OCI-LY1 (cell line): ENCODE data around the gene MPHOSPH6.

Experiments used
- H2AFZ ChIP-seq: fragments of 200-600 bp; sonication (generic), shearing (Covaris generic); 2 replicates; pipeline ENCODE4 v1.6.0; 2014; ENCODE audit warnings: antibody characterized with exemption, mild to moderate bottlenecking, low read length
- H3F3A ChIP-seq: fragments of 200-600 bp; sonication (generic), shearing (Covaris generic); 2 replicates; pipeline ENCODE4 v1.6.0; 2014; ENCODE audit warnings: mild to moderate bottlenecking, antibody characterized with exemption, low read length, moderate library complexity; ENCODE audit not compliant: insufficient read depth
- H3K27ac ChIP-seq: fragments of 200-600 bp; sonication (generic); 2 replicates; pipeline ENCODE4 v1.5.1; 2014; ENCODE audit warnings: low read length, mixed run types, mild to moderate bottlenecking, low read depth; ENCODE audit not compliant: poor library complexity, severe bottlenecking
- H3K27me3 ChIP-seq: fragments of 200-600 bp; sonication (generic); 2 replicates; pipeline ENCODE4 v1.6.0; 2014; ENCODE audit warnings: antibody characterized with exemption, mild to moderate bottlenecking, low read length, moderate library complexity; ENCODE audit not compliant: insufficient read depth
- H3K36me3 ChIP-seq: fragments of 200-600 bp; sonication (generic); 2 replicates; pipeline ENCODE4 v1.6.1; 2014; ENCODE audit warnings: mild to moderate bottlenecking, antibody characterized with exemption, low read length, moderate library complexity, mixed read lengths; ENCODE audit not compliant: insufficient read depth
- H3K4me1 ChIP-seq: fragments of 200-600 bp; sonication (generic); 2 replicates; pipeline ENCODE4 v1.5.1; 2014; ENCODE audit warnings: mild to moderate bottlenecking, low read length, moderate library complexity; ENCODE audit not compliant: insufficient read depth, severe bottlenecking
- H3K4me2 ChIP-seq: fragments of 200-600 bp; sonication (generic), shearing (Covaris generic); 2 replicates; pipeline ENCODE4 v1.6.1; 2014; ENCODE audit warnings: low read length
- H3K4me3 ChIP-seq: fragments of 200-600 bp; sonication (generic); 2 replicates; pipeline ENCODE4 v1.5.1; 2014; ENCODE audit warnings: low read length, low read depth, mild to moderate bottlenecking, mixed read lengths; ENCODE audit not compliant: poor library complexity, severe bottlenecking
- H3K79me2 ChIP-seq: fragments of 200-600 bp; shearing (Covaris generic); 2 replicates; pipeline ENCODE4 v1.6.1; 2016; ENCODE audit warnings: mixed run types, low read length, mixed read lengths; ENCODE audit not compliant: insufficient read depth
- H3K9ac ChIP-seq: fragments of 200-600 bp; sonication (generic), shearing (Covaris generic); 2 replicates; pipeline ENCODE4 v1.6.1; 2014; ENCODE audit warnings: mild to moderate bottlenecking, low read length, mixed read lengths
- H3K9me2 ChIP-seq: fragments of 200-600 bp; sonication (generic), shearing (Covaris generic); 2 replicates; pipeline ENCODE4 v1.6.1; 2014; ENCODE audit warnings: low read depth, mild to moderate bottlenecking, low read length, mixed read lengths
- H3K9me3 ChIP-seq: fragments of 200-600 bp; shearing (Covaris generic); 2 replicates; pipeline ENCODE4 v1.6.1; 2014; ENCODE audit warnings: low read length, mixed read lengths
- H4K20me1 ChIP-seq: fragments of 200-600 bp; sonication (generic), shearing (Covaris generic); 2 replicates; pipeline ENCODE4 v1.6.0; 2016; ENCODE audit warnings: mild to moderate bottlenecking, low read length; ENCODE audit not compliant: insufficient read depth
- CTCF ChIP-seq: fragments of 200-600 bp; sonication (generic), shearing (Covaris generic); IDR thresholded peaks from 2 replicates; pipeline ENCODE4 v1.5.1; 2017; ENCODE audit warnings: mild to moderate bottlenecking, antibody characterized with exemption, low read length, moderate library complexity, mixed read lengths
- EZH2 ChIP-seq: fragments of 200-600 bp; sonication (generic), shearing (Covaris generic); IDR thresholded peaks from 2 replicates; pipeline ENCODE4 v1.8.0; 2017; ENCODE audit warnings: borderline replicate concordance, mixed run types, mild to moderate bottlenecking, antibody characterized with exemption, low read length, moderate library complexity, mixed read lengths

Gene MPHOSPH6

GRCh38 chr16:82152641-82153112 is 17.3 kb downstream of the MPHOSPH6 start:
- Histone ChIP-seq H3K27me3 (no peaks in the 10 kb centered on the region), H3K4me1 (no peaks in the 10 kb centered on the region), H3K9me2 (no peaks in the 10 kb centered on the region), H3F3A (no peaks in the 10 kb centered on the region), H3K27ac (no peak overlapping the region), H4K20me1 (no peaks in the 10 kb centered on the region), H2AFZ (no peak overlapping the region), H3K4me2 (no peak overlapping the region), H3K4me3 (no peak overlapping the region), H3K79me2 (peaks cover 3% of the 10 kb centered on the region; the same call in 1 of the 2 replicates), H3K36me3 (peaks cover 74% of the 10 kb centered on the region), H3K9ac (no peak overlapping the region), H3K9me3 (no peaks in the 10 kb centered on the region)
- TF ChIP-seq EZH2, result no peak
- TF ChIP-seq CTCF, result no peak

- Histone ChIP-seq H3K4me2 (no peak overlapping the region), H4K20me1 (no peaks in the 10 kb centered on the region), H3K36me3 (peaks cover 74% of the 10 kb centered on the region), H3K9me3 (no peaks in the 10 kb centered on the region), H3K4me3 (no peak overlapping the region), H2AFZ (no peak overlapping the region), H3F3A (no peaks in the 10 kb centered on the region), H3K9ac (no peak overlapping the region), H3K27ac (no peak overlapping the region), H3K79me2 (peaks cover 3% of the 10 kb centered on the region; the same call in 1 of the 2 replicates), H3K9me2 (no peaks in the 10 kb centered on the region), H3K27me3 (no peaks in the 10 kb centered on the region), H3K4me1 (no peaks in the 10 kb centered on the region)
- TF ChIP-seq CTCF, result no peak
- TF ChIP-seq EZH2, result no peak
Measured at GRCh38 chr16:82152196-82152595, 17.8 kb downstream of the MPHOSPH6 start.

- Histone ChIP-seq H3K79me2 (0 out of 2 replicates have a peak, but pooled peaks cover 3% of the 10 kb centered on the region), H3K27ac (no peak overlapping the region), H4K20me1 (no peaks in the 10 kb centered on the region), H3K9me2 (no peaks in the 10 kb centered on the region), H3K9ac (no peak overlapping the region), H3K36me3 (peaks cover 66% of the 10 kb centered on the region), H3F3A (no peaks in the 10 kb centered on the region), H3K4me1 (no peaks in the 10 kb centered on the region), H3K4me2 (no peak overlapping the region), H3K9me3 (no peaks in the 10 kb centered on the region), H3K4me3 (no peak overlapping the region), H2AFZ (no peak overlapping the region), H3K27me3 (no peaks in the 10 kb centered on the region)
- TF ChIP-seq CTCF (no peak), EZH2 (no peak)
Measured at GRCh38 chr16:82150549-82150948, 19.5 kb downstream of the MPHOSPH6 start.
